HG03060 (cell line): ENCODE results near the gene KCNH1.

Experiments
- ATAC-seq: cut with Tn5 transposase; IDR thresholded peaks from one replicate; pipeline ENCODE4 v1.9.1; 2021; ENCODE audit warnings: low read depth, moderate number of reproducible peaks; ENCODE audit not compliant: unreplicated experiment

Gene KCNH1

DNA sequence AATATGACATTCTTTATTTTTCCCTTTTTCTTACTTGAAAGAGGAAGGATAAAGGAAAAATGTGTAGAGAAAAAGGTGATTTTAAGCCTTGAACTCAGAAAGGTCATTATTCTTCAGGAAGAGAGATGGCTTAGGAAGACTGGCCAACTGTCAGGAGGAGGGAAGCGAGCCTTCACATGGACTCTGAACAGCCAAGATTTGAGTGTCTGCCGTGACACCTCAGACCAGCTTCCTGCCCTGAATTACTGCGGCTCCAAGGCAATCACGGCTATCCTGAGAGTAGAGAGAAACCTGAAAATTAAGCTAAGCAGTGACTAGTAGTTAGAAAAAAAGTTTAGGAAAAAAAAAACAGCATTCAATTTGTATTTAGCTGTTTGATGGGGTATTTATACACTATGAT, 314.7 kb downstream of the KCNH1 start:
- ATAC-seq, result no peak

DNA sequence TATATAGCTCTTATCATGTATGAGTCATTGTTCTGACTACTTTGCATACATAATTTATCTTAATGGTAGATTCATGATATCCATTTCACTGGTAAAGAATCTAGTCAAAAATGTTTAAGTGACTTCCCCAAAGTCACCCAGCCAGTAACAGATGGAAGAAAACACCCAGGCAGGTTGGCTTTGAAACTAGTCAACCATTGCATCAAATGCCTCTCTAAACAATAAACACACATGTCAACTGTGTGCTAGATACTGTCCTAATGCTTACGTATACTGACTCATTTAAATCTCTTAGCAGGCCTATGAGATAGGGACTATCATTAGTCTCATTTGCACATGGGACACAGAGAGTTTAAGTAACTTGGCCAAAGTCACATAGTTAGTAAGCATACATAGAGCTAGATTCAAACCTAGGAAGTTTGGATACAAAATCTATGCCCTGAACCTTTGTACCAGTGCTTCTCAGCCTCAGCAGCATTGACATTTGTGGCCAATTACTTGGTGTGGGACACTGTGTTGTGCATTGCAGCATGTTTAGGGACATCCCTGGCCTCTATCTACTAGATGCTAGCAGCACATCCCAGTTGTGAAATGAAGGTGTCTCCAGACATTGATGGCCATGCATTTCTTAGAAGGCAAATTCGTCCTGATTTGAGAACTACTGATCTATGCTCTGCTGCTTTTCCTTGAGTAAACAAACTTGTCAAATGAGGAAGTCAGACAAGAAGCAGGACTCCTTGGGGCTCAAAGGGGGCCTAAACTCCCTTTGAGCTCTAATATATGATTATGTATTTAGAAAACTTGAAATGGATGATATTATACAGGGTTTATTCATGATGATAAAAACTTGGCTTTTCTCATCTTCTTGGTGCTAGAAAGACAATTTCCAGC, 316.3 kb downstream of the KCNH1 start:
- ATAC-seq, result no peak

DNA sequence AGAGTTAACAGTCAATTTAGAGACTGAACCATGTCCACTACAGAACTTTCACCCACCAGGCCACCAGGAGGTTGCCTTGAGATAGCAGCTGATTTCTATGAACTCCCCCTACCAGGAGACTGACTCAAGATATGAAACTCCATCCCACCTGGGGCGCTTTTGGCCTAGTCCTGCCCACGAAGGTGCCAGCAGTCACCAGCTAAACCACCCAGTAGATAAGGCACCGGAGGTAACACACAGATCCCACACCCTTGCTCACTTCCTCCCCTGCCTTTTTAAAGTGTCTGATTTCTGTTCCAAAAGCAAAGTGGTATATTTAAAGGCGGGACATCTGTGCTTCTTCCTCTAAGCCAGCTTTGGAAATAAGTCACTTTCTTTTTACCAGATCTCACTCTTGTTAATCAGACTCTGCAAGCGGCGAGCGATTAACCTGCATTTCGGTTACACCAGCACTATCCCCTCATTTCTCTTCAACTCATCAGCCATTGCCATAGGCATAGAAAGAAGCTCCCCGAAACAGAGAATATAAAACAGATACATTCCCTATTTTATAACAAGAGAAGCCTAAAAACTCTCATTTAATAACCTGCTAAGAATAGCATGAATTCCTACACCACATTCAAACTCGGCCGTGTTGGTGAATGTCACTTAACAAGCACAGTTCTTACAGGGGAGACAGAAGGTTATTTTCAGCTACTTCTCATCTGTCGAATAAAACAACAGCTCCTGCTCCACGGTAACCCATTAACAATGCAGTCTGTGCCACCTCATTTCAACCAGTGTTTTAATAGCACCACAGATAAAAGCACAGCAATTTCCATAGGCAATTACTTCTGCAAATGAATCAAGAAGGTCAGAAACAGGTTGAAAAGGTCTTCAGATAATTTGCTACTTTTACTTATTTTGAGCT, 318.1 kb downstream of the KCNH1 start:
- ATAC-seq, result no peak

DNA sequence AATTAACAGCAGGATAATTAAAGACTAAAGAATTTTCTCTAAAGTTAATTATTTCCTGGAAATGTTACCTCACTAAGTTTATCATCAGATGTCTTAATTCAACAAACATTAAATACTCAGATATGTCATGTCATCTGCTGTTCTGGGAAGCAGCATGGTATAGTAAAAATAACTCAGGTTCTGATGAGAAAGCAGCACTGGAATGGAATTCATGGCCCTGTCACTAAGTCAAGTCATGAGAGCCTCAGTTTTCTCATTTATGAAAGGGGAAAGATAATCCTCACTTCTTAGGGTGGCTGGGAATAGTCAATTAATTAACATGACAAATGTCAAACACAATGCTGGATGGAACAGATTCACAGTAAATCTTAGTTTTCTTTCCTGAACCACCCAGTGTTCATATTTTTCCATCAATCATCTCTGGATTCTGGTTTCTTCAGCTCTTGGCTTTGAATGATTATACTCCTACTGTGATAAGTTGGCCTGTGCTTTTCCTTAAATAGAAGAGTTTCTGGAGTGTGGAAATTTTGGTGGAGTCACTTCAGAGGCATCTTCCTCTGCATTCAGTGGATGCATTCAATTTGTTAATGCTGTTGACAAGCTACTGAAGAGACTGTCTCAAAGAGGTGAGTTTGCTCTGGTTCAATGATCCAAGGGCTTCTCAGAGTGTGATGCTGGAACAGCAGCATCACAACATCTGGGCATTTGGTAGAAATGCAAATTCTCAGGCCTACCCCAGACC, 319.4 kb downstream of the KCNH1 start:
- ATAC-seq, result no peak

DNA sequence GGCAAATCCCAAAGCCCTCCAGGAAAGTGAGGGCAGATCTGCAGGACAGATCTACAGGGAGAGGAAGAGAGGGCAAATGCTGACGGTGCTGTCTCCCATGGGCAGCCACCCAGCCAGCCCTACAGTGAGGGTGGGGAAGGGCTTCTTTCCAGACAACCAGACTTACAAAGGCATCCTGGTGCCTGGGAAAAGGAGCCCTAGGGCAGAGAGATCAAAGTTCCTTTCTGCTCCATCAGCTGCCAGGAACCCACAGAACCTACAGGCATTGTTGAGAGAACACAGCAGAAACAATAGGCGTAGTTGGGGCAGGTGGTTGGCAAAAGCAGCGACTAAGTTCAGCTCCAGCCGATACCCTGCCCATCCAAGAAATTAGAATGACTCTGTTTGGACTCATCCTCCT, 332.4 kb downstream of the KCNH1 start:
- ATAC-seq, result no peak

DNA sequence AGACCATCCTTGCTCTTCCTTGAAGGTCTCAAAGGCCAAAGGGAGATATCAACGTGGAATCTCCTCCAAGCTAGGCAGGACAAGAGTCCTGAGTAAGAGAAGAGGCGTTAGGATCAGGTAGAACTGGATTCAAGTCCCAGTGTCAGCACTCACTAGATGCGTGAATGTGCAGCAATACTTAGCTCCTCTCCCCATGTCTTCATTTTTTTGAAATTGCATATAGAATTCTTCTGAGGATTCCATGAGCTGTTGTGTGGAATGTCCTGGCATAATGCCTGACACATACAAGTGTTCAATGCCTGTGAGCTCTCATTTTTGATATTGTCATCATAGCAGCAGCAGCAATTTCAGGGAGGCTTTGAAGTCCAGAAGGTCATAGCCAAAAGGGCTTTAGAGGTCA, 333.2 kb downstream of the KCNH1 start:
- no peak for ATAC-seq

DNA sequence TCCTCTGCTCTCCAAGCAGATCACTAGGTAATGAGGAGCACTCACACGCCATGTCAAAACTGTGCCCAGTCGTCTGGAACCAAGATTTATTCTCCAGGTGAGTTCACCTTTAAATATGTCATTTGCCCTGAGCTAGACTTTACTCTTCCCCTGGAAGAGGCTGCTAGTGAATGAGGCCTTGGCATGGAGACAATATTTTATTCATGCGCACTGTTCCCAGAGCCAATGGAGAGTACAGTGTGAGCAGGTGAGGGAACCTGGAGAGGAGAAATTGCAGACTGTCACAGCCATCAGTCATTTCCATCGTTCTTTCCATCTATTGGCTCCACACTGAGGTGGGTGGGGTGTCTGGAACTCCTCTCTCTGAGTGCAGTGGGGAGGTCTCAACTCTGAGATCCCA, 333.6 kb downstream of the KCNH1 start:
- ATAC-seq, result no peak

DNA sequence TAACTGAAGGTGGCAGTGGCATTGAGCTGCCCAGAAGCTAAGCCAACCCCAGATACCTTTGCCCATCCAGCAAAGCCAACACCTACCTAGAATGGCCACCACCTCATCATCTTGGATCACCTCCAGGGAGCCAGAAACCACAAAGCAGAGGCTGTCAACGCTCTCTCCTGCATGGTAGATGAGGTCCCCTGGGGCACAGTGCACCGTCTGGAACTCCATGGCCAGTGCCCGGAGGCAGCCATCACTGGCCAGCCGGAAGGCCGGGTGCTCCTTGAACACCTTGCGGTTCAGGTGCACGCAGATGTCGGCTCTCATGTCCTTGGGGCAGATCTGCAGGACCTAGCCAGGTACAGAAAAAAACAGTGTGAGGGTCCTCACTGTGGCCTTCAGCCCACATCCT, 336.5 kb downstream of the KCNH1 start:
- ATAC-seq, result no peak

DNA sequence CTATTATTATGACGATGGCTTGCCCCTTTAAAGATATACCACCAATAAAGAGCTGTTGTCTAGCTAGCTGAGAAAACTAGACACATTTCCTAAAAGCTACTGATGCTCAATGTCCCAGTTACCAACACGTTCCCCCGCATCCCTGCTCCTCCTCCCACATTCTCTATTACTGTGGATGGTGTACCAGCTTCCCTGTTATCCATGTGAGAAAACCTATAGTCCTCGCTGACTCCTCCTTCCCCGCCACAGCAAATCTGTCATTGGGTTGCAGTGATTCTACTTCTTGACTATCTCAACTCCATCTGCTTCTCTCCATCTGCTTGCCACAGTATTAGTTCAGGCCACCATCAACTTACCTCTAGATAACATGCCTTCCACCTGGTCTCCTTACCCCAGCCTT, 337.5 kb downstream of the KCNH1 start:
- ATAC-seq, result no peak

DNA sequence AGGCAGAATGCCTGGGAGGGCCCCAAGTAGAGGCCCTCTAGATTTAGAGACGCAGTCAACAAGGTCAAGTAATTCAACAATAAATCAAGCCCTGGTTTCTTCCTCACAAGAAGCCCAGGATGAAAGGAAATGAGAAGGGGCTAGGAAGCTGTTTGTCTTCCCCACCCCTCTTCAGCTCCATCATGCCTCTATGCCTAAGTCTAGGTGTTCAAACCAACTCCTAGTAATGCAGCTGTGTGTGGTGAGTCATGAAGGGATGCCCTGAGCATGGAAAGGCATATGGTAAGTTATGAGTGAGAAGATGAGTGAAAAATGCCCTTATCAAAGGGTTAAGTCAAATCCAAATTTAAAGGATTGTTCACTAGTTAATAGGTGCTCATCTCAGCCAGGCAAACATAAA, 339.5 kb downstream of the KCNH1 start:
- ATAC-seq, result no peak

DNA sequence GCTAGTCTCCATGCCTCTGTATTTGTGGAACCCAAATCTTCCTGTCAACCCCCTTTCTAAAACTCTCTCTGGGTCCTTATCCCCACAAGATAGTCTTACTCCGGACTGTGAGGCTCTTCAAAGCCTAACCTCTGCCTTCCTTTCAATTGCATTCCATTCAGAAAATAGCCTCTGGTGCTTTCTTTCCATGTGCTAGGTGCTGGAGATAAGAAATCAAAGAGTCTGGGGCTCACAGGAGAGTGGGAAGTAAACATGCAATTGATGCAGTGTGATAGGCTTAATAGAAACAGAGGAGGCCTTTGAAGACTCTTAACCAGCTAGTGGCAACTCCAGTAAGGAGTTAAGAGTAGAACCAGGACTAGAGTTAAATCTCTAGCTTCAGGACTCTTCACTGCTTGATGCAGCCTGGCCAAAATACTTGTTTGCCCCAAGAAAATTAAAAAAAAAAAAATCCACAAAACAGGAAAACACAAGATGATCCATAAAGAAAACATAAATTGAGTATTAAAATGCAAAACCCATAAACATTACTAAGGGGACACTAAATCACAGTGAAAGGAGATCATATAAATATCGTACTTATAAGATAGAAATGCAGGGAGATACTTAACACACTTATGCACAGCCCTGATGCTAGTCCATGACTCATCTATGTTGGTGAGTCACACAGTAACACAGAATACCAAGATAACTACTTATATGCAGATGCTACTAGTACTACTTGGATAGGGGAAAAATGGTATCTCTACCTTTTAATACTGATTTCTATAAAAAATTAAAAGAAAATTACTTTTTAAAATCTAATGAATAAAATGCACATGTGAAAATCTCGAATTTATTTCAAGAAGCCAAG, 341.5 kb downstream of the KCNH1 start:
- no peak for ATAC-seq

DNA sequence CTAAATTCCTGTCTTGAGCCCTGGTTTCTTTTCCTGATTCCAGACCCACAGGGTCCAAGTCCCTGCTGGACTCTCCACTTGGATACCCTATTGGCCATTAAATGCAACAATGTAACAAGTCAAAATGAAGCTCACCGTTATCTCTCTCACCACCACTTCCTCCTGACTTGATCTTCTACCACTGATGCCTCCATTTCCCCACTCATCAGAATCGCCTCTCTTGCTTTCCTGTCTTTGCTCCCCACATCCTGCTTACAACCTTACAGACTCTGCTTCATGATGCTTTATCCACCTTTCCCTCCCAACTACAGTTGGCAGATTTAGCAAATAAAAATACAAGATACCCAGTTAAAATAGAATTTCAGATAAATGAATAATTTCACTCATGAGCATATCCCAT, 343.8 kb downstream of the KCNH1 start:
- no peak for ATAC-seq

DNA sequence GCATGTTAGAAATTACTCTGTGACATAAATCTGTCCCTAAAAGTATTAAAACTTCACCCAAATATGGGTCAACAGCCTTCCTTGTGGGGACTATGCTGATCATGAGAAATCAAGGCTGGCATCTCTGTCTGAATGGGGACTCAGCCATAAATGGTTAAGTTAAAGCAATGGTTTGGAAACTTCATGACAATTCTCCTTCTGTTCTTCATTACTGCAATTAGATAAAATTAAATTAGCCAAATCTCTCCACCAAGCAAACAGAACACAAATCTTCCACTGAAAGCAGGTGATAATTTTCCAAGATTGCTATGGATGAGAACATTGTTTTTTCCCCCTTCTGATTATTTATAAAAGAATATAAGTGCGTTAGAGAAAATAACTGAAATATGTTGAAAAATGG, 346.1 kb downstream of the KCNH1 start:
- ATAC-seq, result no peak

DNA sequence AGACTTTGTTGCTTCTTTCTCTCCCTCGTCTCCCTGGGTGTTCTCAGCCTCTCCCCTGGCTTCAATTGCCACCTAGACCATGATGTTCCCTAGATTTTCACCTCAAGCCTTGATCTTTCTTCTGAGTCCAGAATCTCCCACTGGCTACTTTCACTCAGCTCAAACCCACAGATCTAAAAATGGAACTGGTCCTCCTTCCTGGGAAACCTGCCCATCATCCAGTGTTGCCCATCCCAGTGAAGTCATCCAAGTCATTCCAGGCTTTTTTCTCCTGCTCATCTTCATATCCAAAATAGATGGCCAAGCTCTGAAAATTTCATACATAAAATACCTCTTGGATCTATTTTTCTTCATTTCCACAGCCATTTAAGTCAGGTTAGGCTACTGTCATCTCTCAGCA, 347.4 kb downstream of the KCNH1 start:
- no peak for ATAC-seq

DNA sequence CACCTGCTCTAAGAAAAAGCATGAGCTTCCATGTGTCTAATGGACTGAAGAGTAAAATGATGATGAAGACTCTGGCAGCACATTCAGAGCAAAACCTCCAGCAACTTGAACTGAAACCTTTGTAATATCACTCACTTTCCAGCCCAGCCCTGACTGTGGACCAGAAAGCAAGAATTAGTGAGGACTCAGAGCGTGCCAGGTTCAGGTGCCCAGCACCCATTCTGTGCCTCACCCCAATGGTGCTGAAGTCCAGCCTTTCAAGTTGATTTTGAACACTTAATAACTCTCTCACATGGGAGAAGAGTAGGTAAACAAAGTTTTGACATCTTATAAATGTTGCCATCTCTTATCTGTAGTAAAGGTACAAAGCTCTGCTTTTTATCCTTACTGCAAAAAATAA, 350.0 kb downstream of the KCNH1 start:
- no peak for ATAC-seq

DNA sequence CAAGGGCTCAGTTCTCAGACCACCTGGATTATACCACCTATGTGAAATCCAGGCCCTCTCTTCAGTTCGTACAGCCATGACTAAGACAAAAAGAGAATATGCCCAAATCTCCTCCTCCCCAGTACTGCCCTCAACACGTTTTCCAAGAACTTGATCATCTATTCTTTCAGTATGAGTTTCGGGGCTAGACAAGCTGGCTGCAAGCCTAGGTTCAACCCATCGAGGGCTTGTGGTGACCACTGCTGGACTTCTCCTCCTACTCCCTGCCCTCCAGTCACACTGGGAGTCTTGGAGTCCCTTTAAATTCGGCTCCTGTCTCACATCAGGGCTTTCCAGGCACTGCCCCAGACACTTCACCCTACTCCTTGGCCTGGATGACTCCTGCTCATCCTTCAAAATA, 352.3 kb downstream of the KCNH1 start:
- ATAC-seq, result no peak

DNA sequence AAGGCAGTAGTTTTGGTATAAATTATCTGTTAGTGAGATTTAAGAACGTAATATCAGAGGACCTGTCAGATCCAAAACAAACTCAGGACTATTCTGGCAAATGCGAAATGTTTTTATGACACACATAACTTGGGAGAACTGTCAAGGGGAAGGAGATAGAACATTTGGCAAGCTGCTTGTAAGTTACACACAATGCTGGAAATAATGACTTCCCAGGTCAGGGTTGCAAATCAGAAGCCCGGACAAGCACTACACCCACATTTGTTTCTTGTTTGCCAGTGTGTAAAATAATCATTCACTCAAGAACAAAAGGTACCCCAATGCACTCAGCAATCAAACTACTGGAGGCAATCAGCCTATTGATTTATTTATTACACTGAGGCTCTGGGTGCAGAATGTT, 354.7 kb downstream of the KCNH1 start:
- no peak for ATAC-seq

DNA sequence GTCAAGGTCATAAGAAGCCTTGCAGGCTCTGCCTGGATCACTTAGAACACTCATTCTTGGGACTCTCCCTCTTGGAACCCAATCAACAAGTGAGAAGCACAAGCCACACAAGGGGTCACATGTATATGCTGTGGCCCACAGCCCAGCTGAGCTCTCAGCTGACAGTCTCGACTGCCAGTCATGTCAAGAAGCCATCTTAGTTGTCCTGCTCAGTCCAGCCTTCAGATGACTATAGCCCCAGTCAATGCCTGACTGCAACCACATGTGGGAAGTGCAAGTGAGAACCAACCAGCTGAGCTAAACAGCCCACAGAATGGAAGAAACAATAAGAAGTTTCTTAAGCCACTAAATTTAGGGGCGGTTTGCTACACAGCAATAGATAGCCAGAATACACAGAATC, 356.0 kb downstream of the KCNH1 start:
- no peak for ATAC-seq

DNA sequence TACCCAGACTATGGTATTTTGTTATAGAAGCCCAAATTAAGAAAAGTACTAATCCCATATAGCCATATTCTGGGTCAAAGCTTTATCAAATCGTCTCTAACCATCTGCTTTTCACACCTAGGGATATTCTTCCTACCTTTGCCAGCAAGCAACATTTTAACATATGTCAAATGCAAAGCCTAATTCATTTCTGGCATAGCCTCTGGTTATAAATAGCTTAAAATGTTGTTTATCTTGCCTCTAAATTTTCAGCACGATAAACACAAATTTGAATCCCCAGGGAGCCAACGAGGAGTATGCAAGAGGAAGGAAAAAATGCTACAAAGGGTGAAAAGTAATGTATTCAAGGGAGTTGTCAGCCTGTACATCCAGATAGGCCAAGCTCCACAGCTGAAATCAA, 357.2 kb downstream of the KCNH1 start:
- ATAC-seq, result no peak

DNA sequence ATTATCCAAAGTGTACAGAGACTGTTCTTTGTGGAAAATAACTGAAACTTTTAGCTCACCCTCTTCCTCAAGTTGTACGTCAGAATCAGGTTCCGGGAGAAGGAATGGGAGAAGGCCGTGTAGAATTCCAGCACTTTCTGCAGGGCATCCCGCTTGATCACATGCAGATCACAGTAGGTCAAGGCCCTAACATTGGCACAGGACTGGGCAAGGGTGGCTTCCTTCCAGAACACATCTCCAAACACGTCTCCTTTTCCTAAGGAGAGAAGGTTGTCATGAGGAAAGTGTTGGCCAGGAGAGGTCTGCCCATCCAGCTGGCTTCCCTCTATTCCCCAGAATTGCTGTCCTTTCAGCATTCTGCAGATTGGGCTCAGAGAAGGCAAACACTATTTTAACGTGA, 358.7 kb downstream of the KCNH1 start:
- no peak for ATAC-seq
